SH-SY5Y (cell line): ENCODE measurements around the gene DGKG.

Source experiments
- GATA2 ChIP-seq: IDR thresholded peaks from 2 replicates; pipeline ENCODE4 v1.6.1; 2011; ENCODE audit warnings: mild to moderate bottlenecking, low read depth, low read length
- GATA3 ChIP-seq: IDR thresholded peaks from 2 replicates; pipeline ENCODE4 v1.6.1; 2011; ENCODE audit warnings: low read depth, mild to moderate bottlenecking, low read length, moderate library complexity

- TF ChIP-seq GATA2 (no peak), GATA3 (no peak)
Observed at GRCh38 chr3:186368176-186368575, 6.1 kb upstream of the DGKG start.
